Keratinocyte (primary cell): ENCODE data around the gene TRMT1.
A peak's percentile ranks its signal among the peaks of the same experiment; 100 is the strongest.

Experiments used
- CTCF ChIP-seq, 3 experiments: IDR thresholded peaks in 1 of 3; conservative IDR thresholded peaks in 1 of 3; optimal IDR thresholded peaks in 1 of 3; 2 replicates in 2 of 3; 3 replicates in 1 of 3; pipeline versions ENCODE3 to v1.5.1; 2011; ENCODE audit warnings: low read length in 3 of 3, mild to moderate bottlenecking in 3 of 3, moderate library complexity in 2 of 3, control low read depth in 1 of 3, inconsistent platforms in 1 of 3; ENCODE audit not compliant: insufficient read depth in 2 of 3; ENCODE audit errors: extremely low read depth in 1 of 3
- EZH2 ChIP-seq: IDR thresholded peaks from one replicate; pipeline ENCODE4 v1.6.1; 2012; ENCODE audit warnings: inconsistent platforms, mild to moderate bottlenecking, low read length, moderate library complexity

DNA sequence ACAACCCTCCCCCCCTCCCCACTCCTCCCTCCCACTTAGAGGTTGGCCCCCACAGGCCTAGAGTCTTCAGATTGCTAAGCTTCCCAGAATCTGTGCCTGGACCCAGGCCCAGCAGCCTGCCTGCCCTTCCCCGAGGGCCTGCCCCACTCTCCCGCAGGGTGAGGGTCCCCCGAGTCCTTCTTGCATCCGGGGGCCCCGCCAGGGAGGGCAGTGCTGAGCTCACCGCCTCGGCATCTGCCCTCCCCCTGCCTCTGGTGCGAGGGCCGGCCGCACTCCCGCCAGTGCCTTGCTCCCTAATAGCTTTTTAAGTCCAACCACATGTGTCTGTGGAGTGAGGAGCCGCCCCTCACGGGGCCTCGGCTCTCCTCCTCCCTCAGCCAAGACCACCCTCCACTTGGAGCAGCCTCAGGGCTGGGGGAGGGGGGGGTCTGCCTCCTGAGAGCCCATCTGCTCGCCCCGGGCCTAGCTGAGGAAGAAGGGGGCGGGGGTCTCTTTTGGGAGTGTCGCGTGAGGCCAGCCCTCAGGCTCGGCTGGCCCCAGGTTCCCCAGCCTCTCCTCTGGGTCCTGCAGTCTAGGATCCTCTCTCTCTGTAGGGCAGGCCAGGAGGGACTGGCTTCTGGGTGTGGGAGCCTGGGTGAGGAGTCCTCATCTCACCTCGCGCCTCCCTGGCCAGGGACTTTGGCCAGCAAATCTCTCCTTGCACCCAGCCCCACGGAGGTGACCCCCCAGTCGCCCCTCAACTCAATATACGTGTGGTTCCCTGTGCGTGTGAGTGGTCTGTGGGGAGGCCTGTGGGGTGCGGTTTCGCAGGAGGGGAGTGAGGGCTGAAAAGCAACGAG is 61.1 kb downstream of the TRMT1 start:
- TF ChIP-seq CTCF (optimal IDR thresholded peaks at IDR 0.05 in 1 of 3, IDR thresholded peaks at IDR 0.05 in 1 of 3, conservative IDR thresholded peaks at IDR 0.05 in 1 of 3; ENCODE audit: extremely low read depth in 1 of 3, insufficient read depth in 2 of 3, low read length in 3 of 3) (peak in 1 of 3 experiments; percentile 30), EZH2 (no peak)
